NCI-H526 (cell line): Measurements from ENCODE around the gene PTPRM.

Source experiments
- DNase-seq, 2 experiments: peaks; one replicate each; lab custom pipeline; 2025; lab: John Stamatoyannopoulos, UW

PTPRM gene

GRCh38 chr18:7899078-7899477 is 332.0 kb downstream of the PTPRM start:
- DNase-seq: no peak

- DNase-seq: no peak
These were observed 333.0 kb downstream of the PTPRM start for GRCh38 chr18:7900091-7900490.

- no peak for DNase-seq
These were observed 334.5 kb downstream of the PTPRM start for GRCh38 chr18:7901657-7902056.

- no peak for DNase-seq
These were observed 335.3 kb downstream of the PTPRM start for GRCh38 chr18:7902399-7902839.

- DNase-seq: no peak
These were observed 337.4 kb downstream of the PTPRM start for GRCh38 chr18:7904529-7904928.

- DNase-seq: peak in 1 of 2 experiments; percentile 41
These were observed 341.7 kb downstream of the PTPRM start for GRCh38 chr18:7908681-7909299.

- no peak for DNase-seq
These were observed 347.9 kb downstream of the PTPRM start for GRCh38 chr18:7914834-7915670.

GRCh38 chr18:7918701-7919100 is 351.6 kb downstream of the PTPRM start:
- DNase-seq: no peak

GRCh38 chr18:7919565-7919964 is 352.4 kb downstream of the PTPRM start:
- DNase-seq: no peak

GRCh38 chr18:7921938-7922587 is 354.9 kb downstream of the PTPRM start:
- no peak for DNase-seq

GRCh38 chr18:7923105-7923504 is 356.0 kb downstream of the PTPRM start:
- DNase-seq: no peak

GRCh38 chr18:7924616-7925015 is 357.5 kb downstream of the PTPRM start:
- DNase-seq: no peak

GRCh38 chr18:7926526-7926925 is 359.4 kb downstream of the PTPRM start:
- DNase-seq: peak; percentile 28 to 85

GRCh38 chr18:7927119-7927518 is 360.0 kb downstream of the PTPRM start:
- peak; percentile 43 to 59 for DNase-seq

GRCh38 chr18:7931763-7932162 is 364.6 kb downstream of the PTPRM start:
- DNase-seq: peak; percentile 34 to 38

- no peak for DNase-seq
These were observed 370.2 kb downstream of the PTPRM start for GRCh38 chr18:7937268-7937667.

GRCh38 chr18:7939521-7939920 is 372.4 kb downstream of the PTPRM start:
- DNase-seq: no peak

- no peak for DNase-seq
These were observed 373.3 kb downstream of the PTPRM start for GRCh38 chr18:7940379-7940778.

GRCh38 chr18:7940971-7941370 is 373.9 kb downstream of the PTPRM start:
- DNase-seq: no peak

- DNase-seq: peak in 1 of 2 experiments; percentile 25
These were observed 374.4 kb downstream of the PTPRM start for GRCh38 chr18:7941533-7941932.

GRCh38 chr18:7945882-7946281 is 378.8 kb downstream of the PTPRM start:
- no peak for DNase-seq

- DNase-seq: no peak
These were observed 379.7 kb downstream of the PTPRM start for GRCh38 chr18:7946734-7947377.
